Activated CD4-positive, alpha-beta T cell treated with anti-CD3 and anti-CD28 coated beads, Interleukin-2, amount 50 U/mL, for 24 hours (primary cell): Measurements from ENCODE around the gene DPH2.

ENCODE experiments used
- DNase-seq, 2 donors: peaks; one replicate each; pipeline ENCODE4 v3.0.0-alpha.2; 2020; ENCODE audit warnings: low read depth in 1 of 2, low spot score in 1 of 2

DPH2 gene

DNA sequence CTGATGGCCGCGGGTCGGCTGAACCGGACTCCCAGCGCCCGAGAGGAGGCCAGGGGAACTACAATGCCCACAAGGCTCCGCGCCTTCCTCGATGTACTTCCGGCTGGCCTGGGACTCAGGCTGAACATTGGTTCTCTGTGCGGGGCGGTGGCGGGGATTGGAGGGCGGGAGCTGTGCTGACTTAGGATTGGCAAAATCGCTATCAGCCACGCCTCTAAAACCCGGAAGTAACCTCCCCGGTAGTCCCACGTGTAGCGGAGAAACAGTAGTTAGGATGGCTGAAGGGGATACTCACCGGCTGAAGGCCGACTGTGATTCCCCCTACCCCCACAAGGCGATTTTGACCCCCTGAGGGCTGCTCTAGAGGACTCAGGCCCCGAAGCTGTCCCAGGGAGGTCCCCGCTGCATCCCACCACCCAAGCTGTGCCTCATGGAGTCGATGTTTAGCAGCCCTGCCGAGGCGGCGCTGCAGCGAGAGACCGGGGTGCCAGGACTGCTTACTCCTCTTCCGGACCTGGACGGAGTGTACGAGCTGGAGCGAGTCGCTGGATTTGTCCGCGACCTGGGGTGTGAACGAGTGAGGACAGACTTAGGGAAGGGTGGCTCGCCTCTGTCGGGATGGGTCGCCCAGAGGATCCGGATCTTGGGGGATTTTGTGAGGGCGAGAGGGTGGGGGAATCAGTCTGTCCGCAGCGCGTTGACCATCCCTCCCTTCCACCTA is at the start of gene DPH2:
TSS of gene DPH2 (plus strand) at position 265 of the 721 bp plus-strand sequence. CDS start at position 431, 166 bp downstream.
- peak; percentile 87 to 94 for DNase-seq

GRCh38 chr1:43921022-43921421 is 48.8 kb upstream of the DPH2 start:
- DNase-seq, result no peak

DNA sequence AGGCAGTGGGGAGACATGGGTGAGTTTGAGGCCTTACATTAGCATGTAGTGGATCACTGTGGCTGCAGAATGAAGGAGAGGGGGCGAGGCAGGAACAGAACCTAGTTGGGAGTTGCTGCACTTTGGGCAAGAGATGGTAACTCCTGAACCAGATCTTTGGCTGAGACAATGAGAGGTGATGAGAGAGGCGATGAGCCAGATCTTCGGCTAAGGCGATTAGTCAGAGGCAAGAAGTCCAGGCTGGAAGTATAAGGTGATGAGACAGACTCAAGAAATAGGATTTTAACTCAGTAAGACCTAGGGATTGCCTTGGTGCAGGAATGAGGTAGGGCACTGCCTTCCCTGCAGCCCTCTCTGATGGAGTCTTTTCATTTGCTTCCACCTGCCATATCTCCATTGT is 45.3 kb upstream of the DPH2 start:
- no peak for DNase-seq

DNA sequence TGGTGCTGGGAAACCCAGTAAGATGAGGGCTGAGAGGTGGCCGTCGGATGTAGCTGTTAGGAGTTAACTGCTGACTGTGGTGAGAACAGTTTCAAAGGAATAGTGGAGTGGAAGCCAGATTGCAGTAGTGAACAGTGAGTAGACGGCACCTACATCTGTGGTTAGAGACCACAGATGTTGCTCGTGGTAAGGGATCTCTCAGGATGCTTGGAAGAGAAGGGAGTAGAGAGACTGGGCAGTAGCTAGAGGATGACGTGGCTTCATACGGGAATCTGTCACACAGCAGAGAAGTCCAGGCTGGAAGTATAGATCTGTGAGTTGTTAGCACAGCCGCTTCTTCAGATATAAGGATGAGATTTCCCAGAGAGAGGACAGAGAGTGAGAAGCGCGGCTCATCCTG is 44.0 kb upstream of the DPH2 start:
- no peak for DNase-seq

GRCh38 chr1:43930168-43930948 is 39.5 kb upstream of the DPH2 start:
- DNase-seq, result no peak

- no peak for DNase-seq
Measured at GRCh38 chr1:43930949-43931275, 38.9 kb upstream of the DPH2 start.

GRCh38 chr1:43931711-43932660 is 37.8 kb upstream of the DPH2 start:
- no peak for DNase-seq

GRCh38 chr1:43932786-43933385 is 36.9 kb upstream of the DPH2 start:
- DNase-seq, result no peak

DNA sequence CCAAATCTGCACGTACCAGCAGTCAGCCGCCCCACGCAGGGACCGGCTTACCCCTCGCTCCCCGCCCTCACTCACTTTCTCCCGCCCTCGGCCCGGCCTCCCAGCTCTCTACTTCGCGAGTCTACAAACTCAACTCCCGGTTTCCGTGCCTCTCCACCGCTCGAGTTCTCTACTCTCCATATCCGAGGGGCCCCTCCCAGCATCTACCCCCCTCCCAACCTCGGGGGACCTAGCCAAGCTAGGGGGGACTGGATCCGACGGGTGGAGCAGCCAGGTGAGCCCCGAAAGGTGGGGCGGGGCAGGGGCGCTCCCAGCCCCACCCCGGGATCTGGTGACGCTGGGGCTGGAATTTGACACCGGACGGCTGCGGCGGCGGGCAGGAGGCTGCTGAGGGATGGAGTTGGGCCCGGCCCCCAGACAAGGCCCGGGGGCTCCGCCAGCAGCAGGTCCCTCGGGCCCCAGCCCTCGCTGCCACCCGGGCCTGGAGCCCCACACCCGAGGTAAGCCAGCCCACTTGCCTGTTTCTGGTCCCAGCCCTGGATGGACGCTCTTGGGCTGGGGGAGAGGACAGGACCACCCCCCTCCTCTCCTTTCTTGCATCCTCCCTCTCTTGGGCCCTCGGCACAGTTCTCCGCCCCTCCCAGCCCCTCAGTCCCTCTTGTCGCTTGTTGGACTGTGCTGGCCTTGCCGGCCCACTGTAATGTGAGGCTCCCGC is 36.3 kb upstream of the DPH2 start, which contains the start of gene ARTN:
TSS of gene ARTN (plus strand) at position 416 of the 715 bp plus-strand sequence. CDS start 1,856 bp downstream, outside the sequence.
- no peak for DNase-seq

DNA sequence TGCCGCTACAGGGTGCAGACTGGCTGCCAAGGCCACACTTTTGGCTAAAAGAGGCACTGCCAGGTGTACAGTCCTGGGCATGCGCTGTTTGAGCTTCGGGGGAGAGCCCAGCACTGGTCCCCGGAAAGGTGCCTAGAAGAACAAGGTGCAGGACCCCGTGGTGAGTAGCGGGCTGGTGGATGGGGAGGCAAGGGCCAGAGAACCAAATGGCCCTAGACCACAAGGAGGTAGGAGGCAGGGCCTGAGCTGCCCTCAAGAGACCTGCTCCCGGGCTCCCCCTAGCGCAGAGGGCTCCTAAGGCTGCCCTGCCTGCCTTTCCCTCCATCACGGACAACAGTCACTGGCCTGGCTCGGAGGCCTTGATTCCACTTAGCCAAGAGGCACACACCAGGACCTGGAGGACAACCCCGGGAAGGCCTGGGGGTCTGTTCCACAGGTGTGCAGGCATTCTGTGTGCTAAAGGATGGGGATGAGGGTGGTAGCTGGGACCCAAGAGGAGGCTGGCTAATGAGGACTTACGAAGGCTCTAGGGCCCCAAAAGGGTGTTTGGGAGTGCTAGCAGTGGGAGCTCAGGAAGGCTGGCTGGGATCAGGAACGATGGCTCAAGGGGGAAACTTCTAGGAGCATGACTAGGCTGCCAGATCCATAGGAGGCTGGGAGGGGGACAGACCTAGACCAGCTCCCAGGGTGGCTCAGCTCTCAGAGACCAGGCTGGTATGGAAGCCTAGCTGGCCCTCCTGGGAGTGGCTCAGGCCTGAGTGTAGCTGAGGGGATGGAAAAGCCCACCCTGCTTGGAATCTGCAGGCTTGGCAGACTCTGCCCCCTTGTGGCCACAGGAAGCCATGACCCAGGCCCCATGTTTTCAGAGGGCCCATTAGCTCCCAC is 35.5 kb upstream of the DPH2 start:
- peak in 1 of 2 donors; percentile 25 for DNase-seq

DNA sequence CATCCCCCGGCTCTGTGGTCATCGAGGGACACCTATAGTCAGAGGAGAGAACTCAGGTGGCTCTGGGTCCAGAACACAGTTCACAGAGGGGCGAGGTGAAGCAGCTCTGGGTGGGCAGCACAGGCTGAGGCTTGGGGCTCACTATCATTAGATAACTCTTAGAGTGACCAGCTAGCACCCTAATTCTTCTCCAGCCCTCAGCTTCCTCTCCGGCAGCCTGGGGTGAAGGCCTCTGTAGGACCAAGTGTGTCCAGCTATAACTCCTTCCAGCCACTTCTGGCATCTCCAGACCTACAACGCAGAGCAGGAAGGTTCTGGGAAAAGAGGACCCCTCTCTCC is 34.9 kb upstream of the DPH2 start:
- no peak for DNase-seq

DNA sequence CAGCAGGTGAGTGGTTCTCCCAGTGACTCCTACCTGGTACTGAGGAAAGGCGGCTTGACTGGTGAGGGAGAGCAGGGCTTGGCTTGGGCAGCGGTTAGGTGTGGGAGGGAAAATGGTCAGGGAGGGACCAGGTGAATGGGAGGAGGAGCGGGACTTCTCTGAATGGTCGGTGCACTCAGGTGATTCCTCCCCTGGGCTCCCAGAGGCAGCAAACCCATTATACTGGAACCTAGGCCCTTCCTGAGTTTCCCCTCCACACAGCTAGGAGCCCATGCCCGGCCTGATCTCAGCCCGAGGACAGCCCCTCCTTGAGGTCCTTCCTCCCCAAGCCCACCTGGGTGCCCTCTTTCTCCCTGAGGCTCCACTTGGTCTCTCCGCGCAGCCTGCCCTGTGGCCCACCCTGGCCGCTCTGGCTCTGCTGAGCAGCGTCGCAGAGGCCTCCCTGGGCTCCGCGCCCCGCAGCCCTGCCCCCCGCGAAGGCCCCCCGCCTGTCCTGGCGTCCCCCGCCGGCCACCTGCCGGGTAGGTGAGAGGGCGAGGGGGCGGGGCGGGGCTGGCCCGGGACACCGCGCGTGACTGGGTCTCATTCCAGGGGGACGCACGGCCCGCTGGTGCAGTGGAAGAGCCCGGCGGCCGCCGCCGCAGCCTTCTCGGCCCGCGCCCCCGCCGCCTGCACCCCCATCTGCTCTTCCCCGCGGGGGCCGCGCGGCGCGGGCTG is 33.9 kb upstream of the DPH2 start:
- no peak for DNase-seq

GRCh38 chr1:43936431-43937151 is 33.2 kb upstream of the DPH2 start:
- no peak for DNase-seq

DNA sequence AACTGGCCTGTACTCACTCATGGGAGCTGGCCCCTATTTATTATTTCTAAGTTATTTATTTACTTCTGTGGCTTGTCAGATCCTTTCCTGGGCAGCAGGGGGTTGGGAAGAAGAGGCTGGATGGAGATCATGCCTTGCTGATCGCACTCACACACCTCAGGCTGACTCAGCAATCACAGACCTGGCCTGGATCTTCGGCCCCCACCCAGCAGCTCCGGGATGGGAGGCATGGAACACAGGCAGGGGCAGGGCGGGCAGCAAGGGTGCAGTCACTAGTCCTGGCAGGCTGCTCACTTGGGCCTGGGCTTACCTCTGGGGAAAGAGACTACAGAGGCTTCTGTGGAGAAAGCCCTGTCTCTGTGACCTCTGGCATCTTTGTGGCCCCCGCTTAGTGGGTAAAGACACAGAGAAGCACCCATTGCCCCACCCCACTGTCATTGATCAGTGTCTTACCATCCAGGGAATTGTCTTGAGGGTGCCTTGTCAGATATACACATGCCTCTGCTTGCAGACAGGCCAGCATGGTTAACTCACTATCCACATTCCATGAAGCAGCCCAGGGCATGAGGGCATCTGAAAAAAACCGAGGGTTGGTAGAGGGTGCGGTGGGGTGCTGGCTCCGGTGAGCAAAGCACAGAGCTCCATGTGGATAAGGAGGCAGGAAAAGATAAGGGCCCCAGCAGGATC is 32.5 kb upstream of the DPH2 start:
- no peak for DNase-seq

- no peak for DNase-seq
Measured at GRCh38 chr1:43938383-43938782, 31.4 kb upstream of the DPH2 start.

- DNase-seq, result no peak
Measured at GRCh38 chr1:43938892-43939587, 30.8 kb upstream of the DPH2 start.

DNA sequence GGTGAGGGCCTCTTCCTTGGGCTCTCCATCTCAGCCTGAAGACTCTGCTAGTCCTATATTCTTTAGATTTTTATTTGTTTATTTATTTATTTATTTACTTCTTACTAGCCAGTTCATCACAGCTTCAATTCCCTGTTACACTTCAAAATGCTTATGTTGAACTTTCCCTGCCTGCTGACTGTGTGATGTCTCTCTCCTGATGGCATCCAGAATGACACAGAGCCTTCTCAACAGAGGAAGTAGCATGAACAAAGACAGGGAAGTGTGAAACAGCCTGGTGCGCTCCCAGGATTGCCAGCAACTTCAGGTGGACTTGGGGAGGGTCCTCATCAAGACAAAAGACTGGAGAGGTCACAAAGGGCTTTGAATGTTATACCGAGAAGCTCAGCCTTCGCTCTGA is 27.4 kb upstream of the DPH2 start:
- DNase-seq, result no peak
